Sciatic nerve (tissue), 2 donors: ENCODE data around the gene BRD3. TPM values are rescaled to one million over a fixed set of nuclear protein-coding genes. Genes with fewer than 3 reads are reported as not detected.
"Not testable (repeated sequence)": the region's sequence is repeated elsewhere in the genome, so short reads cannot be mapped to it uniquely, and the experiment has no call there.

Experiments used
- ATAC-seq: fragments of 200-7000 bp; cut with Tn5 transposase; one replicate; pipeline ENCODE4 v1.9.1; 2020; ENCODE audit warnings: mild to moderate bottlenecking, moderate library complexity
- DNase-seq: peaks from one replicate; pipeline ENCODE4 v3.0.0-alpha.2; 2020; ENCODE audit warnings: low spot score
- intact Hi-C: fragments of 100-400 bp; cut with DNase I; formaldehyde crosslinking; loops from one replicate; pipeline ENCODE4 v1.14.2; 2022
- total RNA-seq: library from RNA; stranded (reverse); fragmentation: NEBNext Ultra II Directional; extraction: Animal tissue kit (Norgen Biotek cat#: 25700); gene quantifications from one replicate; pipeline ENCODE4 v1.2.1, GENCODE V29; 2021
- donor health status: DM: no; HTN: no; CAD: no.
- donor health status: DM: no; HTN: no; CAD: no.

Gene BRD3
- 54.4 TPM for total RNA-seq

GRCh38 chr9:134067904-134068743 is at the start of gene BRD3:
Gene BRD3, minus strand, starts transcription at chr9:134068026. Its CDS starts 14,549 bp downstream, at chr9:134053477.
- DNase-seq (peak; percentile 88), ATAC-seq (peak; percentile 89)
- intact Hi-C loops, result loop anchor here (10.0 kb wide), 1 partner anchor 87 kb away; no protein-coding TSS in a partner anchor

GRCh38 chr9:134112561-134112960 is 44.7 kb upstream of the BRD3 start:
- intact Hi-C loops, result no loop called here
- ATAC-seq (no peak), DNase-seq (no peak)

- no peak for ATAC-seq
- intact Hi-C loops, result no loop called here
These were observed 43.2 kb upstream of the BRD3 start for GRCh38 chr9:134111064-134111463.

GRCh38 chr9:134103391-134103998 is 35.7 kb upstream of the BRD3 start:
- ATAC-seq, result no peak
- DNase-seq, result no peak
- intact Hi-C loops, result no loop called here

More at GRCh38 chr9:134111064-134111463, 43.2 kb upstream of the BRD3 start:
- DNase-seq, result no peak

- intact Hi-C loops, result no loop called here
- no peak for ATAC-seq
- no peak for DNase-seq
These were observed 33.9 kb upstream of the BRD3 start for GRCh38 chr9:134101623-134102149.

GRCh38 chr9:134101133-134101532 is 33.3 kb upstream of the BRD3 start:
- intact Hi-C loops, ATAC-seq, DNase-seq: not testable (repeated sequence)

GRCh38 chr9:134100040-134100439 is 32.2 kb upstream of the BRD3 start:
- no peak for DNase-seq
- no peak for ATAC-seq
- intact Hi-C loops, result no loop called here

GRCh38 chr9:134099123-134099761 is 31.4 kb upstream of the BRD3 start:
- intact Hi-C loops, result no loop called here
- ATAC-seq, result no peak
- no peak for DNase-seq

- intact Hi-C loops, result no loop called here
- ATAC-seq (no peak), DNase-seq (no peak)
These were observed 22.1 kb upstream of the BRD3 start for GRCh38 chr9:134089972-134090371.

GRCh38 chr9:134088063-134088725 is 20.4 kb upstream of the BRD3 start:
- ATAC-seq, result peak; percentile 22

GRCh38 chr9:134085674-134086073 is 17.8 kb upstream of the BRD3 start:
- ATAC-seq (no peak), DNase-seq (no peak)
- intact Hi-C loops, result no loop called here

More at GRCh38 chr9:134088063-134088725, 20.4 kb upstream of the BRD3 start:
- DNase-seq, result peak; percentile 37
- intact Hi-C loops, result no loop called here

- intact Hi-C loops, result no loop called here
- no peak for ATAC-seq
- DNase-seq, result no peak
These were observed 15.6 kb upstream of the BRD3 start for GRCh38 chr9:134083451-134083850.

GRCh38 chr9:134076644-134077043 is 8.8 kb upstream of the BRD3 start:
- DNase-seq, result no peak
- intact Hi-C loops, result no loop called here
- ATAC-seq, result no peak

GRCh38 chr9:134075689-134076088 is 7.9 kb upstream of the BRD3 start:
- DNase-seq, result peak; percentile 28
- ATAC-seq, intact Hi-C loops: not testable (repeated sequence)

GRCh38 chr9:134073500-134073899 is 5.7 kb upstream of the BRD3 start:
- no peak for ATAC-seq
- no peak for DNase-seq
- intact Hi-C loops, result no loop called here

- peak; percentile 5 for DNase-seq
- ATAC-seq, intact Hi-C loops: not testable (repeated sequence)
These were observed 4.9 kb upstream of the BRD3 start for GRCh38 chr9:134072683-134073082.

- intact Hi-C loops, result no loop called here
- DNase-seq (no peak), ATAC-seq (no peak)
These were observed 3.3 kb upstream of the BRD3 start for GRCh38 chr9:134071149-134071548.

GRCh38 chr9:134069480-134070399 is 1.9 kb upstream of the BRD3 start:
- DNase-seq, result no peak
- ATAC-seq, result no peak
- intact Hi-C loops, result loop anchor here (10.0 kb wide), 1 partner anchor 85 kb away; no protein-coding TSS in a partner anchor
